Neutrophil (primary cell): ENCODE results near the gene EMP3.

Source experiments
- H3K27ac ChIP-seq: fragments of 200-600 bp; sonication (generic); 2 replicates; pipeline ENCODE4 v1.5.1; 2016; ENCODE audit warnings: mild to moderate bottlenecking, moderate library complexity
- H3K27me3 ChIP-seq: fragments of 200-600 bp; sonication (generic); 2 replicates; pipeline ENCODE4 v1.6.0; 2016; ENCODE audit warnings: mild to moderate bottlenecking
- H3K36me3 ChIP-seq: fragments of 200-600 bp; sonication (generic); 2 replicates; pipeline ENCODE4 v1.5.1; 2017
- H3K4me1 ChIP-seq, 2 experiments: fragments of 200-600 bp in 1 of 2; sonication (generic) in 1 of 2; 1 replicate in 1 of 2; 2 replicates in 1 of 2; pipeline versions ENCODE4 v1.5.1 to v1.6.1; 2013 to 2016; ENCODE audit warnings: low read depth in 1 of 2, low read length in 1 of 2, mild to moderate bottlenecking in 1 of 2, moderate library complexity in 1 of 2; ENCODE audit not compliant: control insufficient read depth in 1 of 2, insufficient read depth in 1 of 2
- H3K4me3 ChIP-seq, 2 experiments: fragments of 200-600 bp in 1 of 2; sonication (generic) in 1 of 2; 1 replicate in 1 of 2; 2 replicates in 1 of 2; pipeline ENCODE4 v1.5.1; 2013 to 2016; ENCODE audit warnings: low read depth in 1 of 2, low read length in 1 of 2, mild to moderate bottlenecking in 1 of 2, moderate library complexity in 1 of 2
- H3K9me3 ChIP-seq: fragments of 200-600 bp; sonication (generic); 2 replicates; pipeline ENCODE4 v1.5.1; 2016
- CTCF ChIP-seq: fragments of 200-600 bp; sonication (generic); IDR thresholded peaks from 2 replicates; pipeline ENCODE4 v1.5.1; 2016; ENCODE audit warnings: antibody characterized with exemption

EMP3 gene

GRCh38 chr19:48353677-48354076 is 28.3 kb downstream of the EMP3 start:
- no peaks in the 10 kb centered on the region for H3K4me1 ChIP-seq
- H3K4me3 ChIP-seq: no peak overlapping the region

GRCh38 chr19:48354332-48354992 is 29.1 kb downstream of the EMP3 start:
- H3K36me3 ChIP-seq: no peaks in the 10 kb centered on the region
- H3K9me3 ChIP-seq: no peaks in the 10 kb centered on the region
- H3K4me1 ChIP-seq: no peaks in the 10 kb centered on the region
- TF ChIP-seq CTCF: no peak
- H3K4me3 ChIP-seq: no peak overlapping the region
- no peaks in the 10 kb centered on the region for H3K27me3 ChIP-seq
- H3K27ac ChIP-seq: no peak overlapping the region

More at GRCh38 chr19:48353677-48354076, 28.3 kb downstream of the EMP3 start:
- Histone ChIP-seq H3K36me3 (no peaks in the 10 kb centered on the region), H3K27ac (no peak overlapping the region), H3K27me3 (no peaks in the 10 kb centered on the region), H3K9me3 (no peaks in the 10 kb centered on the region)
- no peak for TF ChIP-seq CTCF

- H3K9me3 ChIP-seq: no peaks in the 10 kb centered on the region
- H3K27me3 ChIP-seq: no peaks in the 10 kb centered on the region
- no peaks in the 10 kb centered on the region for H3K4me1 ChIP-seq
- H3K27ac ChIP-seq: no peak overlapping the region
- H3K4me3 ChIP-seq: no peak overlapping the region
- no peak for TF ChIP-seq CTCF
- no peaks in the 10 kb centered on the region for H3K36me3 ChIP-seq
These were observed 30.1 kb downstream of the EMP3 start for GRCh38 chr19:48355365-48355954.

GRCh38 chr19:48359123-48359522 is 33.8 kb downstream of the EMP3 start:
- Histone ChIP-seq H3K36me3 (no peaks in the 10 kb centered on the region), H3K27me3 (no peaks in the 10 kb centered on the region), H3K27ac (no peak overlapping the region), H3K4me1 (peaks cover 11 to 14% of the 10 kb centered on the region in 2 experiments), H3K4me3 (no peak overlapping the region), H3K9me3 (no peaks in the 10 kb centered on the region)
- TF ChIP-seq CTCF: no peak

- no peaks in the 10 kb centered on the region for H3K36me3 ChIP-seq
- peaks cover 18 to 19% of the 10 kb centered on the region in 2 experiments for H3K4me1 ChIP-seq
- H3K27ac ChIP-seq: no peak overlapping the region
- no peak overlapping the region for H3K4me3 ChIP-seq
- TF ChIP-seq CTCF: no peak
- H3K9me3 ChIP-seq: no peaks in the 10 kb centered on the region
- H3K27me3 ChIP-seq: no peaks in the 10 kb centered on the region
These were observed 36.6 kb downstream of the EMP3 start for GRCh38 chr19:48361912-48362311.
